ENCODE data around the gene ARHGAP42. TPM values are rescaled to one million over a fixed set of nuclear protein-coding genes. Genes with fewer than 3 reads are reported as not detected.

ARHGAP42 gene
- total and polyA plus RNA-seq, 3 donors from 2014 or later = 9.8 to 12.1 (median 10.4) TPM

DNA sequence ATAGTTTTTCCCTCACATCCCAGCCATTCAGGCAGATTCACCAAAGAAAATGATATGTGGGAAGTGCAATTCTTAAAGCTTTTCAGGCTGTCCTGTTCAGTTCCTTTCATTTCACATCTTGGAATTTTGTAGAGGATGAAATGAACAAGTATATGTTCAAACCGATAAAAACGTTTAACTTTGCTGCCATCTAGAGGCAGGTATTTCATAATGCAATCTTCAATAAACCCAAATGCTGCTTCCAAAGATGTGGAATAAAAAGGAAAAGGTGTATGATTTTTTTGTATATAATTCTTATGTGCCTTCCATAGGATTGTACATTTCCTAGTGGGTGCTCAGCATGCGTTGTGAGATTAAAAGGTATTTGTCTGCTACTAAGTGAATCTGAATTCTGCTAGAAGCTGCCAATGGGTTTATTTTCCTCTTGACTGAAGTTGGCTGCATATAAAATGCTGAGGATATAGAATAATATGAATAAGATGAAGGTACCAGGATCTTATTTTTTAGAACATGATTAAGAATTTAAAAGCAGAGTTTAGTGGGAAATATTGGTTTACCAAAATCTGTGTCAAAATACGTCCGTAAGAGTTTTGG lies 243.2 kb downstream of the ARHGAP42 start:
- TF ChIP-seq CTCF (IDR thresholded peaks at IDR 0.05) = peak; percentile 30 to 64 (median 37)
- no peak for TF ChIP-seq POLR2A (IDR thresholded peaks at IDR 0.05)
- Histone ChIP-seq H3K36me3 (ENCODE audit: low read depth, missing control alignments) (no peaks in the 10 kb centered on the region), H3K4me1 (no peaks in the 10 kb centered on the region), H3K4me3 (no peak overlapping the region), H3K27me3 (no peaks in the 10 kb centered on the region), H3K27ac (no peak overlapping the region), H3K9me3 (no peaks in the 10 kb centered on the region)
- 45 to 48% methylated on average over 5 of the region's 5 CpGs for whole genome bisulfite sequencing, 2 donors
- intact Hi-C loops (cut with DNase I; ENCODE audit: low total_unique reads) = loop anchor here (5.0 kb wide), 1 partner anchor 248 kb away; no protein-coding TSS in a partner anchor
- no peak for DNase-seq

GRCh38 chr11:100932474-100933100 lies 245.5 kb downstream of the ARHGAP42 start:
- TF ChIP-seq CTCF (IDR thresholded peaks at IDR 0.05) = peak in 1 of 3 experiments; percentile 37
- TF ChIP-seq POLR2A (IDR thresholded peaks at IDR 0.05) = no peak
- no peaks in the 10 kb centered on the region for H3K9me3 ChIP-seq
- DNase-seq = no peak
- H3K4me3 ChIP-seq = no peak overlapping the region
- H3K27me3 ChIP-seq = no peaks in the 10 kb centered on the region
- no peak overlapping the region for H3K27ac ChIP-seq
- no peaks in the 10 kb centered on the region for H3K4me1 ChIP-seq
- H3K36me3 ChIP-seq (ENCODE audit: low read depth, missing control alignments) = no peaks in the 10 kb centered on the region
- WGBS, 2 donors = 30 to 45% methylated on average over 3 of the region's 3 CpGs
- intact Hi-C loops (cut with DNase I; ENCODE audit: low total_unique reads) = loop anchor here (5.0 kb wide), 1 partner anchor 250 kb away; no protein-coding TSS in a partner anchor

DNA sequence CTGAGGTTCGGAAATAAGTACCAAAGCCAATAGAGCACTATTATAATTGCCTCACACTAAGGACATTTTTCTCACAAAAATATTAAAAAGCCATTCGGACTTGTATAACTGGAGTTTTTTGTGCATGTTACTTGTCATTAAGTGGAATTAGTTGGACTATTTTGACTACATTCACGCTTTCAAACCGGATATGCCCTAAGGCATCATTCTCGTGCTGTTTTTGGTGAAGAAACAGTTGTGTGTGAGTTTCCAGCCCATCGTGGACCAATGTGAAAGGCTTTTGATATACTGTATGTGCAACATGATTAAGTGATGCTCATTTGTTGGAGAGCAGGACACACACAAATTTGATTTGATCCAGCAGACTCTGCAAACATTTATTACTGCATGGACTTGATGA lies 249.7 kb downstream of the ARHGAP42 start:
- H3K9me3 ChIP-seq = no peaks in the 10 kb centered on the region
- H3K4me1 ChIP-seq = no peaks in the 10 kb centered on the region
- no peaks in the 10 kb centered on the region for H3K27me3 ChIP-seq
- no peaks in the 10 kb centered on the region for H3K36me3 ChIP-seq (ENCODE audit: low read depth, missing control alignments)
- TF ChIP-seq CTCF (IDR thresholded peaks at IDR 0.05) = no peak
- WGBS, 2 donors = 85 to 94% methylated on average over 6 of the region's 6 CpGs
- H3K4me3 ChIP-seq = no peak overlapping the region
- DNase-seq = no peak
- intact Hi-C loops (cut with DNase I; ENCODE audit: low total_unique reads) = no loop called here
- no peak overlapping the region for H3K27ac ChIP-seq

- H3K9me3 ChIP-seq = no peaks in the 10 kb centered on the region
- no peak overlapping the region for H3K27ac ChIP-seq
- no peak overlapping the region for H3K4me3 ChIP-seq
- no peaks in the 10 kb centered on the region for H3K4me1 ChIP-seq
- no peaks in the 10 kb centered on the region for H3K27me3 ChIP-seq
- no peak for DNase-seq
- 58 to 63% methylated on average over 5 of the region's 5 CpGs for WGBS, 2 donors
- intact Hi-C loops (cut with DNase I; ENCODE audit: low total_unique reads) = no loop called here
- TF ChIP-seq CTCF (IDR thresholded peaks at IDR 0.05) (no peak), POLR2A (IDR thresholded peaks at IDR 0.05) (no peak)
- no peaks in the 10 kb centered on the region for H3K36me3 ChIP-seq (ENCODE audit: low read depth, missing control alignments)
These were observed 252.5 kb downstream of the ARHGAP42 start for GRCh38 chr11:100939571-100939970.

GRCh38 chr11:100940111-100940510 lies 253.0 kb downstream of the ARHGAP42 start:
- Histone ChIP-seq H3K36me3 (ENCODE audit: low read depth, missing control alignments) (no peaks in the 10 kb centered on the region), H3K27ac (no peak overlapping the region), H3K4me3 (no peak overlapping the region), H3K9me3 (no peaks in the 10 kb centered on the region), H3K27me3 (no peaks in the 10 kb centered on the region), H3K4me1 (no peaks in the 10 kb centered on the region)
- WGBS, 2 donors = 83% methylated on average over 3 of the region's 3 CpGs
- TF ChIP-seq POLR2A (IDR thresholded peaks at IDR 0.05) (no peak), CTCF (IDR thresholded peaks at IDR 0.05) (no peak)
- intact Hi-C loops (cut with DNase I; ENCODE audit: low total_unique reads) = no loop called here
- no peak for DNase-seq

Measured in testis (tissue), 3 donors.